RWPE2 (cell line): ENCODE measurements around the gene C1orf115.

Experiments
- ATAC-seq: fragments of 200-7000 bp; cut with Tn5 transposase; 3 replicates; pipeline ENCODE4 v1.9.1; 2021; ENCODE audit warnings: low read depth
- DNase-seq: peaks from one replicate; pipeline ENCODE4 v3.0.0-alpha.2; 2020; ENCODE audit warnings: low spot score
- H3K27ac ChIP-seq: fragments of 450-650 bp; 2 replicates; pipeline ENCODE4 v1.5.1; 2017; ENCODE audit warnings: mild to moderate bottlenecking; ENCODE audit not compliant: poor library complexity, severe bottlenecking
- H3K27me3 ChIP-seq: fragments of 250-450 bp; sonication (Bioruptor Pico); 2 replicates; pipeline ENCODE4 v1.5.1; 2021; ENCODE audit warnings: mild to moderate bottlenecking, moderate library complexity; ENCODE audit not compliant: insufficient read depth, poor library complexity, severe bottlenecking
- H3K36me3 ChIP-seq: fragments of 250-450 bp; sonication (Bioruptor Pico); 2 replicates; pipeline ENCODE4 v1.5.1; 2020; ENCODE audit warnings: low read depth, mild to moderate bottlenecking, moderate library complexity
- H3K4me1 ChIP-seq: fragments of 250-450 bp; sonication (Bioruptor Pico); 2 replicates; pipeline ENCODE4 v1.5.1; 2021; ENCODE audit warnings: mild to moderate bottlenecking, moderate library complexity; ENCODE audit not compliant: insufficient read depth, poor library complexity, severe bottlenecking
- H3K4me3 ChIP-seq: fragments of 250-450 bp; sonication (Bioruptor Pico); 2 replicates; pipeline ENCODE4 v1.5.1; 2021; ENCODE audit warnings: mild to moderate bottlenecking, moderate library complexity; ENCODE audit not compliant: severe bottlenecking
- H3K9me3 ChIP-seq: fragments of 250-450 bp; sonication (Bioruptor Pico); 2 replicates; pipeline ENCODE4 v1.5.1; 2021; ENCODE audit warnings: mild to moderate bottlenecking, moderate library complexity; ENCODE audit not compliant: severe bottlenecking
- TF ChIP-seq, protein P1 (sequence below): fragments of 450-650 bp; IDR thresholded peaks from one replicate; pipeline ENCODE4 v1.5.1; 2017; ENCODE audit warnings: mild to moderate bottlenecking, moderate library complexity; ENCODE audit not compliant: poor library complexity, severe bottlenecking

C1orf115 gene

DNA sequence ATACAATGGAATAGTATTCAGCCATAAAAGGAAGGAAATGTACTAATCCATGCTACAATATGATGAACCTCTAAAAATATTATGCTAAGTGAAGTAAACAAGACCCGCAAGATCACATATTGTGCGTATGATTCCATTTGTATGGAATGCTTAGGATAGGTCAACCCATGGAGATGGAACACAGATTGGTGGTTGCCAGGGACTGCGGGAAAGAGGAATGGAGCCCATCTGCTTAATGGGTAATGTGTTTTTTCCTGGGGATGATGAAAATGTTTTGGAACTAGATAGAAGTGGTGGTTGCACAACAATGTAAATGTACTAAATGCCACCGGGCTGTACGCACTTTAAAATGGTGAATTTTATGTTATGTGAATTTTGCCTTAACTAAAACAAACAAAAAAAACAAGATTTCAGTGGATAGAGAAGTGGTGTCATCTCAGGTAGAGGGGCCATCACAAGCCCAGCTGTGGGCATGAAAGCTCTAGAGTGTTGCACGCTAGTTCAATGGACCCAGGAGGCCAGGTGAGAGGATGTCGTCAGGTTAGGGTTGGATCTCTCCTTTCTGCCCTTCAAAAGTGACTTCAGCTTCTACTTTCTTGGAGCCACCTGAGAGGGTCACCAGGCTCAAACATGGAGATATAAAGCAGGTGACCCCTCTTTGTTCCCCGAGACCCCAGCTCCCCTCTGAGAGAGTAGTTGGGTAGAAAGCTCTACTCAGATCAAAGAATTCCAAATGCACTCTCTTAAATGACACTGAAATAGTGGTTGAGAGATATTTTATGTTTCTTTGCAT is 2.5 kb downstream of the C1orf115 start:
- no peaks in the 10 kb centered on the region for H3K36me3 ChIP-seq
- TF ChIP-seq, protein P1, sequence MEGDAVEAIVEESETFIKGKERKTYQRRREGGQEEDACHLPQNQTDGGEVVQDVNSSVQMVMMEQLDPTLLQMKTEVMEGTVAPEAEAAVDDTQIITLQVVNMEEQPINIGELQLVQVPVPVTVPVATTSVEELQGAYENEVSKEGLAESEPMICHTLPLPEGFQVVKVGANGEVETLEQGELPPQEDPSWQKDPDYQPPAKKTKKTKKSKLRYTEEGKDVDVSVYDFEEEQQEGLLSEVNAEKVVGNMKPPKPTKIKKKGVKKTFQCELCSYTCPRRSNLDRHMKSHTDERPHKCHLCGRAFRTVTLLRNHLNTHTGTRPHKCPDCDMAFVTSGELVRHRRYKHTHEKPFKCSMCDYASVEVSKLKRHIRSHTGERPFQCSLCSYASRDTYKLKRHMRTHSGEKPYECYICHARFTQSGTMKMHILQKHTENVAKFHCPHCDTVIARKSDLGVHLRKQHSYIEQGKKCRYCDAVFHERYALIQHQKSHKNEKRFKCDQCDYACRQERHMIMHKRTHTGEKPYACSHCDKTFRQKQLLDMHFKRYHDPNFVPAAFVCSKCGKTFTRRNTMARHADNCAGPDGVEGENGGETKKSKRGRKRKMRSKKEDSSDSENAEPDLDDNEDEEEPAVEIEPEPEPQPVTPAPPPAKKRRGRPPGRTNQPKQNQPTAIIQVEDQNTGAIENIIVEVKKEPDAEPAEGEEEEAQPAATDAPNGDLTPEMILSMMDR = no peak
- no peaks in the 10 kb centered on the region for H3K27me3 ChIP-seq
- no peak overlapping the region for H3K4me3 ChIP-seq
- H3K4me1 ChIP-seq = no peaks in the 10 kb centered on the region
- no peak overlapping the region for H3K27ac ChIP-seq
- DNase-seq = no peak
- no peak for ATAC-seq
- H3K9me3 ChIP-seq = no peaks in the 10 kb centered on the region

DNA sequence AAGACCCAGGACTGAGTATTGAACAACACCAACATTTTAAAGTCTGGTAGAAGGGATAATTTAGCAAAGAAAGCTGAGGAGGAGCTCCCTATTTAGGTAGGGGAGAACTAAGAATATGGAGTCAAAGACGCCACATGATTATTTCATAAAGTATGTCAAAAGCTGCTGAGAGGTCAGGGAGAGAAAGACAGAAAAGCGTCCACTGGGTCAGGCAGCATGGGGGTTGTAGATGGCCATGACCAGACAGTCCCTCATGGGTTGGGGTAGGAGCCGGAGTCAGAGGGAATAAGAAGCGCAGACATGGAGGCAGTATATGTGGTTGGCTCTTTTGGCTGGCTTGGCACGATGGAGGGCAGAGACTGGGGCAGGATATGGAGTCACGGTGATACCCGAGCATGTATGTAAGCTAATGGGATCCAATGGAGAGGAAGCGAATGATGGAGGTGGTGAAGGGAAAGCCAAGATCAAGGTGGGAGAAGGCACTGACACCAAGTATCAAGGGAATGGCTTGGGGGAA is 4.8 kb downstream of the C1orf115 start:
- TF ChIP-seq, protein P1 = no peak
- ATAC-seq = no peak
- H3K27ac ChIP-seq = no peak overlapping the region
- no peaks in the 10 kb centered on the region for H3K4me1 ChIP-seq
- no peaks in the 10 kb centered on the region for H3K27me3 ChIP-seq
- no peaks in the 10 kb centered on the region for H3K9me3 ChIP-seq
- no peak for DNase-seq
- no peaks in the 10 kb centered on the region for H3K36me3 ChIP-seq
- H3K4me3 ChIP-seq = no peak overlapping the region

DNA sequence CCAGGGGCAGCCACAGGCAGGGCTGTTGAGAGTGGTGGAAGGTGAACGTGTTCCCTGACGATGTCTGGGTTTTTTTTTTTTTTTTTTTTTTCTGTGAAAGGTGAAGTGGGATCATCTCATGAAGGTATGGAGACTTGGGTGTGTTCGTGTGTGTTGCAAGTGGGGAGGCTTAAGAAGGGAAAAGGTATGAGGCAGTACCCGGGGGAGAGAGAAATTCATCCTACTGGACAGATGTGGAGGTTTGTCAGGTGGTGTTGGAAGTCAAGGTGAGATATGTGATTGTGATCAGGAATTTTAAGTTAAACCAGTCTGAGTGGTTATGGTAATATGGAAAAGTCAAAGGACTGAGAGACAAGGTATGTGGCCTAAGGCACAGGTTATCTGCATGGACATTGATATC is 5.3 kb downstream of the C1orf115 start:
- H3K36me3 ChIP-seq = no peaks in the 10 kb centered on the region
- TF ChIP-seq, protein P1 = no peak
- ATAC-seq = no peak
- H3K9me3 ChIP-seq = no peaks in the 10 kb centered on the region
- H3K27me3 ChIP-seq = no peaks in the 10 kb centered on the region
- H3K4me1 ChIP-seq = no peaks in the 10 kb centered on the region
- H3K27ac ChIP-seq = no peak overlapping the region
- no peak overlapping the region for H3K4me3 ChIP-seq
- DNase-seq = no peak

DNA sequence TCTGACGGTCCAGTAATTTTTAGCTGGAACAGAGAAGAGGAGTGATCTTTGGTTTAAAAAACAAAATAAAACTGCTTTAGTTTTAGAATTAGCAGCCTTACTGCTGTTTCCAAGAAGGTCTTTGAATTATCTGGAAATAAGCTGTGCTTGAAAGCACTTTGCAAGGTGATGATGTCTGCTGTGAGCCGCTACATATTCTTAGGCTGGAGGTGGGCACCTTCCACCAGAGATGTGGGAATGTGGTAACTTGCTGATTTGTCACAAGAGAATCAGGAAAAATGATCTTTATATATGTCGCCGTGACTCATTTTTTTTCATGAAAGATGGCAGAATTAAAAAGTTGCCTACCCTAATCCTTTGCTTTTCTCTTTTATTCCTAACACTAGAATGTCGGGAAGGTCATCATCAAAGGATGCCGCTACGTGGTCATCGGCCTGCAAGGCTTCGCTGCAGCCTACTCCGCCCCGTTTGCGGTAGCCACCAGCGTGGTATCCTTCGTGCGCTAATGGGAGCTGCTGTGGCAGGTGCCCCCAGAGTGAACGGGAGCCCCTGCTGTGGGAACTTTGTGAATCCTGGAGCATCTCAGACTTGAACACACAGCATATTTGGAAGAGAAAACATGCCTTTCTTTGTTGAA is 6.2 kb downstream of the C1orf115 start:
- ATAC-seq = no peak
- no peak for DNase-seq
- H3K27me3 ChIP-seq = no peaks in the 10 kb centered on the region
- no peak overlapping the region for H3K27ac ChIP-seq
- TF ChIP-seq, protein P1 = no peak
- H3K36me3 ChIP-seq = no peaks in the 10 kb centered on the region
- H3K4me3 ChIP-seq = no peak overlapping the region
- no peaks in the 10 kb centered on the region for H3K4me1 ChIP-seq
- H3K9me3 ChIP-seq = no peaks in the 10 kb centered on the region

DNA sequence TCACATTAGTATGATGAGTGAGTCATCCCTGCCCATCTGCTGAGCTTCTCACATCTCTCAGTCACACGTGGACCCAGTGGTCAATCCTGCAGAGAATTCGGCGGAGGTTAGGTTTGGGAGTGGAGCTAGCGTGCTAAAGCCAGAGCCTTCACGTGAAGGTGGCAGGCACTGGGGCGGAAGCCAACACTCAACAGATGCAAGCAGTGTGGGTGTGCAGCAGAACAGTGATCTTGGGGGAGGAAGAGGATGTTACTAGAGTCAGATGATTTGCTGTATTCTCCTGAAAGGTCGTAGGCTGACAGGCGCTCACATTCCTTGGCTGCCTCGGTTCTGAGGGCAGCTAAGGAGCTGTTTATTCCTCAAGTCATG is 6.7 kb downstream of the C1orf115 start:
- Histone ChIP-seq H3K9me3 (no peaks in the 10 kb centered on the region), H3K36me3 (no peaks in the 10 kb centered on the region), H3K4me1 (no peaks in the 10 kb centered on the region), H3K27ac (no peak overlapping the region), H3K27me3 (no peaks in the 10 kb centered on the region), H3K4me3 (no peak overlapping the region)
- DNase-seq (no peak), ATAC-seq (no peak)
- TF ChIP-seq, protein P1 = no peak
